Activated T-cell treated with anti-CD3 and anti-CD28 coated beads for 4 hours (primary cell): ENCODE measurements around the gene TEDDM1.
"Not testable (repeated sequence)": the region's sequence is repeated elsewhere in the genome, so short reads cannot be mapped to it uniquely, and the experiment has no call there.

Experiments used
- DNase-seq: peaks from one replicate; pipeline ENCODE4 v3.0.0-alpha.2; 2020

TEDDM1 gene

GRCh38 chr1:182405578-182405977 lies 5.1 kb upstream of the TEDDM1 start:
- no peak for DNase-seq

- DNase-seq = no peak
Observed at GRCh38 chr1:182404781-182405180, 4.3 kb upstream of the TEDDM1 start.

DNA sequence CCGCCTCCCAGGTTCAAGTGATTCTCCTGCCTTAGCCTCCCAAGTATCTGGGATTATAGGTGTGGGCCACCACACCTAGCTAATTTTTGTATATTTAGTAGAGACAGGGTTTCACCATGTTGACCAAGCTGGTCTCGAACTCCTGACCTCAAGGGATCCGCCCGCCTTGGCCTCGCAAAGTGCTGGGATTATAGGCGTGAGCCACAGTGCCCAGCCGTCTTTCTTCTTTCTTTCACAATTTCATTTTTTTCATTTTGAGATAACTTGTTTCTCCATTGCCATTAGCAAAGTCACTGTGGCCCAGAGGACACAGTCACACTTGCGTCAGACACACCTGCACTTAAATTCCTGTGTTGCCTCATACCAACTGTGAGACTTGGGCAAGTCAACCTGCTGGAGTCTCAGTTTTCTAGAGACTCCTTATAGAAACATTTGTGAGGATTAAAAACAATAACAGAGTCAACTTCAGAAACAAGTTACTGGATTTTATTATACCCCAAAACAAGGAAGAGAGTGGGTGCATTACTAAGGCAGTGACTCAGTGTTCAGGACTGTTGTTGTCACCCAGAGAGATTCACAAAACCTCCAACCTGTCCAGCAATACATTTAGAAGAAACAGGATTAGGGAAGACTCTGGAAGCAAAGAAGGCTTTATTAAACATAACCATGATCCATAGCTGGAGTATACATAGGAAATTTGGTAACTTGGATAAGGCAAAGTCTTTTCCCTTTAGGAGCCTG lies 2.6 kb downstream of the TEDDM1 start:
- no peak for DNase-seq

DNA sequence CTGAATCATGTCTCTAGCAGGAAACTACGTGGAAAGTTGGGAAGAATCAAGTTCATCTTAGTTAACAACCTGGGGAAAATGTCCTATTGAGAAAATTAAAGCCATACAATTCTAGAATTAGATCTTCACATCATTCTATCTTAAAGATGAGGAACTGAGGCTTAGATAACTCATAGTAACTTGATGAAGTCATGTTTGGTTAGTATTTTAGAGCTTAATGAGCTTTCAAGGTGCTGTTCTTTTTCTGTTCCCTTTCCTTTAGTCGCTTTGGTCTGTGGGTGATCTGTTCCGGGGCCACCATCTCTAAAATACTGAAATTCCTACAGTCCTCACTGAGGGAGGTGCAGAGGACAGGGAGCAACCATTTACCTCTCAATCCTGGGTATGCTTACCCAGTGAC lies 4.6 kb downstream of the TEDDM1 start:
- DNase-seq = no peak

DNA sequence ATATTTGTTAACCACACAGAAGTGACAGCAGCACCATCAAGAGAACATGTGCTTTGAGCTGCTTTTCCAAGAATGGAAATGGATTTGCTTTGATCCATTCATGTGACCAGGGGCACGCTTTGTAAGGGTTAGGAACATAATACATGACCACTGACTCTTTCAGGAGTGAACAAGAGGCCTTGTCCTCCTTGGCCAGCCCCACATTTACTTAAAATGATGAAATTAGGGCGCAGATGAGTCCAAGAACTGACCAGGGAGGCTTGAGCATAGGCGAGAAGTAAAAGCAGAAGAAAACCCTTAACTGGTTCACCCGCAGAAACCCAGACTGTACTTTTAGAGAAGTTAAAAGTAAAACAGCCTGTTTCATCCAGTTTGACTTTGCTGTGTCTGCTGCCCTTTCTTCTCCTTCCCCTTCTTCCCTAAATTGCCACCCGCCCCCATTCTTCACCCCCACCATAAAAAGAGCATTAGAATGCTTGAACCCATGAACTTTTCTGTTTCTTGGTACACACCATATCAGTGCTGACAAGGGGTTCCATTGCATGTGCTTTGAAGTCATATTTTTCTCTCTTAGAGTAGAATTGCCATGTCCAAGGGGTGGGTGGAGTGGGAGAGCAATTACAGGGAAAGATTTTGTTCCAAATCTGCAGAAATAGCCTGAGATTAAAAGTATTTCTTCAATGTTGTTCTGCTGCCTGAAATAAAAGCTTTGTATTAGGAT lies 6.3 kb downstream of the TEDDM1 start:
- no peak for DNase-seq

DNA sequence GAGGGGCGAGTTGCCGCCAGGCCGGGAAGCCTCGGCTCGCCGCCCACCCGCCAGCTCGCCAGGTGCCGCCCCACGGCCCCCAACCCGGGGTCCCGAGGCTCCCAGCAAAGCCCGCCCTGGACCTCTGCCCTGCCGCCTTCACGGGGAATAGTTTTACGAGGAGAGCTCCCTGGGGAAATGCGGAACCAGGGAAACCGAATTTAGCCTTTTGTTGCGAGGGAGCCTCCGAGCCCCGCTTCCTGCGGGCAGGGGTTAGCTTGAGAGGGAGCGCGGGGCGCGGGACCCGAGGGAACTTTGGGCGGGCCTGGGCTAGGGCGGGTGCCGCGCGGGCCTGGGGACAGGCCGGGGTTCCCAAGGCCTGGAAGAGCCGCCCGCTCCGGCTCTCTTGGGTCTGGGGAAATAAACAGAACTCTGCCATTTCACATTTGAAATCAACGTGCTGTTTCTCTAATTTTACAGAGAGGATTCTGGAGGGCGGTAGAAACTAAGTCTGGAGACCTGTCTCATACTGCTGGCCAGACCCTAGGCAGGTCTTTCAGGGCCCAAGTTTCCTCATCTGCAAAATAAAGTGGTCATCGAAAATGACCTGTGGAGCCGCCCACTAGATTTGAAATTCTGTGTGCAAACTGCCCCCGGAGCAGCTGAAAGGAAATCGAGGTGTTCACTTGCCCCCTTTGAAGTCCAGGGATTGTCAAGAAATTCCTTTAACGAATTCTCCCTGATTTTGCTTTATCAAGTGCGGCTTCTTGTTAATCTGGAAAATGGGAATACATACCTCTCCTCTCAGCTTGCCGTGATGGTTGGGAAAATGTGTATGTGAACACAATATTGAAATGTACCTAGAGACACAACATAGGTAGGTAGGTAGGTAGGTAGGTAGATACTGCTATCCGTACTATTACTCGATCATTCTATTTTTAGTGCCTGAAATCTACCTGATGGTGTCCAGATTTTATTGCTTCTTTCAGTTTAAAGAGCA lies 8.1 kb downstream of the TEDDM1 start:
- no peak for DNase-seq

GRCh38 chr1:182391362-182392049 lies 9.0 kb downstream of the TEDDM1 start, which contains the start of gene GLUL:
Gene GLUL (minus strand): TSS chr1:182391790. CDS start chr1:182388737, 3,053 bp downstream.
- DNase-seq = peak; percentile 49

DNA sequence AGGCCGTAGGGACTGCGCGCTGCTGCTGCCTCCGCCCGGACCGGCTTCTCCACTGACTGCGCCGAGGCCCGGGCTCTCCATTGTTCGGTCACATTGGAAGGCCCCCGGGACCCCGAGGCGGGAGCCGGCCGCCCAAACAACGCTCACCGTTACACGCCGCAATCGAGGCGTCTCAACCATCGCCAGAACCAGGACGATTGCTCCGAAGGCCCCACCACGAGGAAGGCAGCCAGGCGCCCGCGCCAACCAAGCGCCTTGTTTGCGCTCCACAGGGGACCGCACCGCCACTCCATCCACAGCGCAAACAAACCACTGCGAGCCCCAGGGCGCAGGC lies 9.5 kb downstream of the TEDDM1 start:
- peak; percentile 13 for DNase-seq

- no peak for DNase-seq
Observed at GRCh38 chr1:182389619-182390047, 10.8 kb downstream of the TEDDM1 start.

DNA sequence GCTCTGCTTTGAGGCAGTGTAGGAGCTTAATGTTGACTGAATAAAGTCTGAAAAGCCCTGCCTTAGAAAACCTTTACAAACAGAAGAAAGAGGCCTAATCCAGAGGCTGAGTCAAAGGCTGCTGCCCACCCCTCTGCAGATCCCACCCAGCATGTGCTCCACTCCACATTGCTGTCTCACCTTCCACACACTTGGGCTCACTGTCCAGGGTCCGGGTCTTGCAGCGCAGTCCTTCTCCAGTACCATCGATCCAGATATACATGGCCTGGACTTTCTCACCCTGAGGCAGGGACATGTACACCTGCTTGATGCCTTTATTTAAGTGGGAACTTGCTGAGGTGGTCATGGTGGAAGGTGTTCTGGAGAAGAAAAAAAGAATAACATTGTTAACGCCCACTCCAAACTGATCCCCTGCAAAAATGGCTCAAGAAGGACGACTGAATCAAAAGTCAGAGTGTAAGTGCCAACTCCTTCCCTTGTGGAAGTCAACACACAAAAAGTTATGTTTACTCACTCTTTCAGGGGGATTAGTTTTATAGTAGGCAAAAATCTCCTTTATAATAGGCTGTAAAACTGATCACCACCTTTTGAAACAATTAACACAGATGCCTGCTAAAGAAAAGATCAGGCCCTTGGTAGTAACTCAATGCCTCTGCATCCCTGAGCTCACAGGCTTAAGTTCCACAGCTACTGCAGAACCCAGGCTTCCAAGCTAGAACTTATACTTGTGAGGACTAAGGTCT lies 11.9 kb downstream of the TEDDM1 start:
- no peak for DNase-seq

- no peak for DNase-seq
Observed at GRCh38 chr1:182387566-182387965, 12.9 kb downstream of the TEDDM1 start.

GRCh38 chr1:182386980-182387379 lies 13.5 kb downstream of the TEDDM1 start:
- DNase-seq = no peak

GRCh38 chr1:182385885-182386853 lies 14.3 kb downstream of the TEDDM1 start:
- no peak for DNase-seq

DNA sequence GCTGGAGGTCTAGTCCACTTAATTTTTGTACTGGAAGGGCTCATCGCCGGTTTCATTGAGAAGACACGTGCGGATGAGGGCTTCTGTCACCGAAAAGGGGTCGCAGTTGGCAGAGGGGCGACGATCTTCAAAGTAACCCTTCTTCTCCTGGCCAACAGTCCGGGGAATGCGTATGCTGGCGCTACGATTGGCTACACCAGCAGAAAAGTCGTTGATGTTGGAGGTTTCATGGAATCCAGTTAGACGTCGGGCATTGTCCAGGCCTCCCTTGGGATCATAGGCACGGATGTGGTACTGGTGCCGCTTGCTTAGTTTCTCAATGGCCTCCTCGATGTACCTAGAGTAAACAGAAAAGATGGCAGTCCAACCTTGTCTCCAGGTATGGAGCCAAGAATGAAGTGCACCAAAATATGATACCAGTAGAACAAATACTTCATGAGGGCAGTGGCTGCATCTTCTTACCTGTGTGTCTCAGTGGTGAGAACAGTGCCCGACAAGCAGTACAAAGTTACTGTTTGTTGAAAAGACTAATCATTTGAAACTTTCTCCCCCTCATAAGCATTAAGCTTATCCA lies 16.0 kb downstream of the TEDDM1 start:
- no peak for DNase-seq

- no peak for DNase-seq
Observed at GRCh38 chr1:182383934-182384333, 16.5 kb downstream of the TEDDM1 start.

DNA sequence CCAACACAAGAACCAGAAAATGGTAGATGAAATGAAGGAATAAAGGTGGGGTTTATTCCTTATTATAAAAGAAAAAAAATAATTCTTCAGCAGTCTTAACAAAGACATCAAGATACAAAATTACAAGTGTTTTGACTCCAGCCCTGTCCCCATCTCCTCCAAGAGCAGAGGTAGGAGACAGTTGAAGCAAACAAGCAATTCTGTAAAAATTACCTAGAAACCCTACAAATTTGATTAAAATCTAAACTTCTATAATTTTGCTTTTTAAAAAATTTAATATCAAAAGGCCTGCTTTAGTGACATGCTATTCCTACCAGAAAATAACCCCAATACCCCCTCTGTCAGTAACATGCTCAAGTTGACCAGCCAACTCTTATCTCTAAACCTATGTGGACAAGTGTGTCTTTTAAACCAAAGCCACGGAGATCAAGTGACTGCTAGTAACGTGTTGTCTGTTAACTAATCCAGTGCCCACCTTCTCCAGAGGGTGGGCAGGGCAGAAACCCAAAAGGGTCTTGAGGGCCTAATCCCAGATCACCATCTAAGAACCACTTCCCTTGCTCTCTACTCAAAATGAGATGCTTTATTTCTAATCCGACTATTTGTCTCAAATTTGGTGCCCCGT lies 17.3 kb downstream of the TEDDM1 start:
- DNase-seq = no peak

GRCh38 chr1:182381962-182382819 lies 18.3 kb downstream of the TEDDM1 start:
- DNase-seq = no peak

DNA sequence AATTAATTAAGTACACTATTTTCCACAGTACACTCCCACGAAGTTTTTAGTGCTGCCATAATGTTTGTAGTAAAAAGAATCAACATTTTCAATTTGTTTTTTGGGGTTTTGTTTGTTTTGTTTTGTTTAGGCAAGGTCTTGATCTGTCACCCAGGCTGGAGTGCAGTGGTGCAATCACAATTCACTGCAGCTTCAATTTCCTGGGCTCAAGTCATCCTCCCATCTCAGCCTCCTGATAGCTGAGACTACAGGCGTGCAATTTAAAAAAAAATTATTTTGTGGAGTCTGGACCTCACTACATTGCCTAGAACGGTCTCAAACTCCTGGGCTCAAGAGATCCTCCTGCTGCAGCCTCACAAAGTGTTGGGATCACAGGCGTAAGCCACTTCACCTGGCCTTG lies 20.3 kb downstream of the TEDDM1 start:
- DNase-seq = no peak

- DNase-seq = not testable (repeated sequence)
Observed at GRCh38 chr1:182379781-182380180, 20.7 kb downstream of the TEDDM1 start.
